H1 (cell line): ENCODE data around the gene APOM. TPM values are rescaled to one million over a fixed set of nuclear protein-coding genes. Genes with fewer than 3 reads are reported as not detected.

Source experiments
- CTCF ChIA-PET: fragments of 300-600 bp; sonication (Branson Sonifier 250); formaldehyde crosslinking; loops from one replicate; lab custom pipeline; 2021; ENCODE audit not compliant: partially characterized antibody; lab: Charles Lee
- POLR2A ChIA-PET: fragments of 300-600 bp; sonication (Branson Sonifier 250); formaldehyde crosslinking; loops from one replicate; lab custom pipeline; 2021; ENCODE audit warnings: inconsistent platforms; ENCODE audit not compliant: partially characterized antibody; lab: Charles Lee
- DNase-seq, 2 experiments: peaks; one replicate each; pipeline versions ENCODE4 v3.0.0 to v3.0.0-alpha.2; 2010 to 2022; ENCODE audit warnings: low spot score in 2 of 2, low read depth in 1 of 2, mixed read lengths in 1 of 2
- FAIRE-seq: peaks from 2 replicates; lab custom pipeline; 2011; peaks lifted over from hg19 to GRCh38; lab: Jason Lieb, UNC
- H2AFZ ChIP-seq: 2 replicates; pipeline ENCODE4 v1.8.1; 2012; ENCODE audit warnings: low read length, inconsistent platforms
- H2AK5ac ChIP-seq: 2 replicates; pipeline ENCODE4 v1.6.1; 2013; ENCODE audit warnings: low read depth, low read length
- H2BK120ac ChIP-seq: replicated peaks from 2 replicates; pipeline ENCODE3; 2013; ENCODE audit warnings: low read depth, low read length, inconsistent platforms
- H2BK12ac ChIP-seq: 2 replicates; pipeline ENCODE4 v1.6.1; 2013; ENCODE audit warnings: low read depth, low read length
- H2BK15ac ChIP-seq: 2 replicates; pipeline ENCODE4 v1.6.1; 2013; ENCODE audit warnings: low read length
- H2BK20ac ChIP-seq: 2 replicates; pipeline ENCODE4 v1.6.1; 2013; ENCODE audit warnings: low read length
- H2BK5ac ChIP-seq: 2 replicates; pipeline ENCODE4 v1.6.1; 2013; ENCODE audit warnings: low read depth, low read length
- H3K14ac ChIP-seq: 2 replicates; pipeline ENCODE4 v1.6.1; 2013; ENCODE audit warnings: inconsistent platforms; ENCODE audit not compliant: insufficient read length
- H3K18ac ChIP-seq: 2 replicates; pipeline ENCODE4 v1.6.1; 2013; ENCODE audit warnings: low read length; ENCODE audit errors: extremely low read depth
- H3K23ac ChIP-seq: 2 replicates; pipeline ENCODE4 v1.6.1; 2013; ENCODE audit warnings: inconsistent platforms; ENCODE audit not compliant: insufficient read length
- H3K23me2 ChIP-seq: 2 replicates; pipeline ENCODE4 v1.6.1; 2013; ENCODE audit warnings: low read depth, low read length
- H3K27ac ChIP-seq: 2 replicates; pipeline ENCODE4 v1.6.1; 2011; ENCODE audit warnings: low read depth, low read length, inconsistent platforms
- H3K27me3 ChIP-seq, 4 experiments: replicated peaks in 1 of 4; 1 replicate in 1 of 4; 2 replicates in 3 of 4; pipeline versions ENCODE4 v1.6.1 to v1.8.1; 2011 to 2013; ENCODE audit warnings: low read length in 3 of 4, mild to moderate bottlenecking in 3 of 4, inconsistent platforms in 2 of 4, mixed read lengths in 2 of 4, moderate library complexity in 1 of 4; ENCODE audit not compliant: control insufficient read depth in 3 of 4, insufficient read depth in 3 of 4; ENCODE audit errors: extremely low read depth in 1 of 4
- H3K36me3 ChIP-seq, 4 experiments: 2 replicates each; pipeline versions ENCODE4 v1.6.1 to v1.8.1; 2011 to 2013; ENCODE audit warnings: mild to moderate bottlenecking in 4 of 4, low read length in 3 of 4, moderate library complexity in 2 of 4, control low read depth in 1 of 4, inconsistent platforms in 1 of 4; ENCODE audit not compliant: insufficient read depth in 4 of 4, control insufficient read depth in 2 of 4
- H3K4ac ChIP-seq: replicated peaks from 2 replicates; pipeline ENCODE3; 2013; ENCODE audit warnings: low read length, low read depth, mixed read lengths, inconsistent platforms; ENCODE audit not compliant: insufficient read length
- H3K4me1 ChIP-seq, 4 experiments: replicated peaks in 1 of 4; 1 replicate in 1 of 4; 2 replicates in 3 of 4; pipeline versions ENCODE4 v1.6.1 to v1.8.1; 2011 to 2013; ENCODE audit warnings: low read length in 3 of 4, inconsistent platforms in 2 of 4, mixed read lengths in 1 of 4; ENCODE audit not compliant: insufficient read depth in 4 of 4, control insufficient read depth in 3 of 4
- H3K4me2 ChIP-seq, 2 experiments: 2 replicates each; pipeline versions ENCODE4 v1.6.1 to v1.8.1; 2011 to 2013; ENCODE audit warnings: low read depth in 2 of 2, low read length in 2 of 2, control low read depth in 1 of 2, inconsistent platforms in 1 of 2, mild to moderate bottlenecking in 1 of 2; ENCODE audit not compliant: insufficient read depth in 1 of 2
- H3K4me3 ChIP-seq, 4 experiments: fragments of 200-600, 300-600 bp in 1 of 4; sonication (generic), shearing (Covaris generic), sonication (Bioruptor Twin) in 1 of 4; 2 replicates each; pipeline versions ENCODE4 v1.5.1 to v1.8.1; 2011 to 2016; ENCODE audit warnings: low read length in 4 of 4, low read depth in 3 of 4, control low read depth in 2 of 4, inconsistent platforms in 2 of 4, mild to moderate bottlenecking in 2 of 4, mixed read lengths in 1 of 4, moderate library complexity in 1 of 4; ENCODE audit not compliant: insufficient read depth in 2 of 4; ENCODE audit errors: extremely low read depth in 1 of 4
- H3K56ac ChIP-seq: replicated peaks from 2 replicates; pipeline ENCODE3; 2013; ENCODE audit warnings: low read depth, mild to moderate bottlenecking, mixed read lengths, low read length, inconsistent platforms; ENCODE audit not compliant: insufficient read length
- H3K79me1 ChIP-seq: 2 replicates; pipeline ENCODE4 v1.6.1; 2013; ENCODE audit warnings: low read depth, low read length, control low read depth
- H3K79me2 ChIP-seq, 2 experiments: 2 replicates each; pipeline versions ENCODE4 v1.6.1 to v1.8.1; 2012 to 2013; ENCODE audit warnings: low read length in 2 of 2, mild to moderate bottlenecking in 2 of 2, inconsistent platforms in 1 of 2; ENCODE audit not compliant: insufficient read depth in 2 of 2, control insufficient read depth in 1 of 2
- H3K9ac ChIP-seq, 4 experiments: replicated peaks in 1 of 4; 1 replicate in 1 of 4; 2 replicates in 3 of 4; pipeline versions ENCODE4 v1.6.1 to v1.8.1; 2011 to 2013; ENCODE audit warnings: low read depth in 3 of 4, low read length in 3 of 4, control low read depth in 2 of 4, mild to moderate bottlenecking in 2 of 4, moderate library complexity in 2 of 4, inconsistent platforms in 1 of 4; ENCODE audit errors: extremely low read depth in 1 of 4
- H3K9me3 ChIP-seq, 2 experiments: 2 replicates each; pipeline versions ENCODE4 v1.6.1 to v1.8.1; 2012 to 2013; ENCODE audit warnings: mild to moderate bottlenecking in 2 of 2, moderate library complexity in 2 of 2, control low read depth in 1 of 2, inconsistent platforms in 1 of 2, low read depth in 1 of 2, low read length in 1 of 2, mixed read lengths in 1 of 2; ENCODE audit not compliant: insufficient read depth in 2 of 2
- H4K20me1 ChIP-seq, 2 experiments: replicated peaks in 1 of 2; 2 replicates each; pipeline versions ENCODE3 to v1.8.1; 2011 to 2013; ENCODE audit warnings: inconsistent platforms in 2 of 2, low read length in 2 of 2, mild to moderate bottlenecking in 1 of 2; ENCODE audit not compliant: insufficient read depth in 2 of 2, control insufficient read depth in 1 of 2
- H4K5ac ChIP-seq: 2 replicates; pipeline ENCODE4 v1.6.1; 2013; ENCODE audit warnings: low read length, low read depth, mixed read lengths, inconsistent platforms; ENCODE audit not compliant: insufficient read length
- H4K8ac ChIP-seq: 2 replicates; pipeline ENCODE4 v1.8.0; 2013; ENCODE audit warnings: mild to moderate bottlenecking, moderate library complexity, low read length, inconsistent platforms; ENCODE audit not compliant: insufficient read depth; ENCODE audit errors: extremely low read depth
- H4K91ac ChIP-seq: replicated peaks from 2 replicates; pipeline ENCODE3; 2013; ENCODE audit warnings: low read length, mixed read lengths, inconsistent platforms; ENCODE audit not compliant: insufficient read length
- ATF3 ChIP-seq: IDR thresholded peaks from 2 replicates; pipeline ENCODE4 v1.6.1; 2011; ENCODE audit warnings: low read depth, mild to moderate bottlenecking, low read length; ENCODE audit not compliant: insufficient read depth
- CBX5 ChIP-seq: fragments of 300-800, 300-1000 bp; sonication (generic); IDR thresholded peaks from 2 replicates; pipeline ENCODE4 v1.7.1; 2016; ENCODE audit warnings: antibody characterized with exemption, low read length, low read depth
- GTF2F1 ChIP-seq: IDR thresholded peaks from 2 replicates; pipeline ENCODE4 v1.6.1; 2012; ENCODE audit warnings: low read depth, low read length, improper control_type of control experiment, borderline replicate concordance
- NRF1 ChIP-seq: IDR thresholded peaks from 2 replicates; pipeline ENCODE4 v1.6.1; 2011; ENCODE audit warnings: mild to moderate bottlenecking, low read depth, low read length, improper control_type of control experiment
- RXRA ChIP-seq: IDR thresholded peaks from 2 replicates; pipeline ENCODE4 v1.6.1; 2011; ENCODE audit warnings: low read depth, mild to moderate bottlenecking, low read length, moderate library complexity; ENCODE audit not compliant: insufficient read depth
- SIX5 ChIP-seq: IDR thresholded peaks from 2 replicates; pipeline ENCODE4 v1.6.1; 2011; ENCODE audit warnings: mild to moderate bottlenecking, low read depth, low read length
- SP1 ChIP-seq: IDR thresholded peaks from 2 replicates; pipeline ENCODE4 v1.6.1; 2011; ENCODE audit warnings: low read depth, low read length
- SP4 ChIP-seq: IDR thresholded peaks from 2 replicates; pipeline ENCODE4 v1.6.1; 2012; ENCODE audit warnings: low read length, inconsistent platforms
- TBP ChIP-seq: IDR thresholded peaks from 2 replicates; pipeline ENCODE4 v1.6.1; 2011; ENCODE audit warnings: low read depth, low read length, improper control_type of control experiment
- USF2 ChIP-seq: IDR thresholded peaks from 2 replicates; pipeline ENCODE4 v1.6.1; 2011; ENCODE audit warnings: low read length, improper control_type of control experiment
- ZNF274 ChIP-seq: IDR thresholded peaks from 2 replicates; pipeline ENCODE4 v1.7.0; 2012; ENCODE audit warnings: low read length, borderline replicate concordance; ENCODE audit errors: extremely low read depth
- WGBS, 2 experiments: shearing (Covaris generic) in 1 of 2; methylation state at CpG; one replicate each; pipeline versions ENCODE4 v1.1.6 to v1.1.7; 2013 to 2015; ENCODE audit warnings: low lambda C conversion rate in 2 of 2, mixed read lengths in 2 of 2, inconsistent platforms in 1 of 2, low coverage in 1 of 2, missing lambda C conversion rate in 1 of 2; ENCODE audit not compliant: insufficient replicate concordance in 2 of 2, insufficient coverage in 1 of 2, insufficient read length in 1 of 2; ENCODE audit errors: extremely low coverage in 1 of 2, missing lambda C conversion rate in 1 of 2; 5-methylcytosine and 5-hydroxymethylcytosine counted together
- polyA plus RNA-seq, 7 experiments: library from polyadenylated mRNA; depleted of rRNA in 3 of 7; stranded (reverse) in 5 of 7; unstranded in 2 of 7; fragments of >200 nt in 5 of 7; fragments of 200-250 nt in 2 of 7; gene quantifications; 1 replicate in 5 of 7; 2 replicates in 1 of 7; 4 replicates in 1 of 7; pipeline versions ENCODE4 v1.2.1 to v1.2.3, GENCODE V29; 2011 to 2013; ENCODE audit warnings: missing spikeins in 2 of 7, mixed read lengths in 2 of 7
- total RNA-seq: library from RNA; stranded (reverse); fragmentation: NEBNext Ultra II Directional; extraction: Animal tissue kit (Norgen Biotek cat#: 25700); gene quantifications from 2 replicates; pipeline ENCODE4 v1.2.1, GENCODE V29; 2021

Gene APOM
- total and polyA plus RNA-seq, 2 of the 8 experiments (the other 6 are each of a cell fraction or from before 2014, with no cell fraction given) = 3.4 to 12.0 TPM

- no peak overlapping the region for H3K4me3 ChIP-seq
- H3K18ac ChIP-seq = no peak overlapping the region
- no peak overlapping the region for H2BK12ac ChIP-seq
- H3K27ac ChIP-seq = no peak overlapping the region
- no peak overlapping the region for H2BK5ac ChIP-seq
- no peak overlapping the region for H2AK5ac ChIP-seq
- H3K9me3 ChIP-seq = no peaks in the 10 kb centered on the region
- no peak overlapping the region for H3K4me2 ChIP-seq
- H4K5ac ChIP-seq = no peak overlapping the region
- no peaks in the 10 kb centered on the region for H3K27me3 ChIP-seq
- H3K36me3 ChIP-seq = peaks cover 64 to 98% (median 83%) of the 10 kb centered on the region in 4 experiments
- no peak overlapping the region for H2BK15ac ChIP-seq
- H3K4me1 ChIP-seq = no peaks in the 10 kb centered on the region
- H3K4ac ChIP-seq = no peak overlapping the region
- 0 out of 2 replicates have a peak overlapping the region, but pooled peaks have one; percentile 9 for H4K8ac ChIP-seq
- H4K20me1 ChIP-seq = peaks cover 19 to 21% of the 10 kb centered on the region in 2 experiments
- H3K79me2 ChIP-seq = no peaks in the 10 kb centered on the region; a peak in 1 of 4 replicates
- ChIA-PET CTCF (interaction anchor here (1.0 to 3.0 kb wide), 7 partner anchors 8 to 317 kb away, joined by 3 to 11 read pairs (median 6); partner anchors contain the start of genes BAG6 and GPANK1), POLR2A (interaction anchor here (0.7 to 34.9 kb wide), 11 partner anchors 10 to 161 kb away, joined by 3 to 883 read pairs (median 4); partner anchors contain the start of genes APOM, ATP6V1G2, BAG6 and C6orf47)
- no peak overlapping the region for H2BK20ac ChIP-seq
- no peak overlapping the region for H3K56ac ChIP-seq
- H3K23ac ChIP-seq = no peak overlapping the region
- H2AFZ ChIP-seq = no peak overlapping the region
- H3K23me2 ChIP-seq = no peaks in the 10 kb centered on the region
- DNase-seq = no peak
- no peak for FAIRE-seq
- H3K14ac ChIP-seq = no peak overlapping the region
- no peak overlapping the region for H2BK120ac ChIP-seq
- no peak overlapping the region for H4K91ac ChIP-seq
- H3K9ac ChIP-seq = no peak overlapping the region
- peaks cover 9% of the 10 kb centered on the region; the same call in 1 of the 2 replicates for H3K79me1 ChIP-seq
- 86% methylated on average over 11 of the region's 11 CpGs; no CpG with 5 or more reads in 1 of the 2 experiments for WGBS, 2 experiments
- TF ChIP-seq SP1 (no peak), NRF1 (no peak), SP4 (no peak), USF2 (no peak), RXRA (no peak), TBP (no peak), CBX5 (no peak), GTF2F1 (no peak), ATF3 (no peak), SIX5 (no peak), ZNF274 (no peak)
Measured at GRCh38 chr6:31634969-31635575, 20.6 kb upstream of the APOM start.
